ENCODE results near the gene BLOC1S1.

Gene BLOC1S1

GRCh38 chr12:55728186-55728938 is 12.5 kb downstream of the BLOC1S1 start:
- DNase-seq (ENCODE audit: low read depth) = no peak

- peak; percentile 90 for DNase-seq (ENCODE audit: low read depth)
Observed at GRCh38 chr12:55728939-55729818, 13.3 kb downstream of the BLOC1S1 start, which contains the start of gene CD63. Gene CD63 (minus strand): TSS chr12:55729009. CDS start chr12:55728341, 668 bp downstream.

- DNase-seq (ENCODE audit: low read depth) = no peak
Observed at GRCh38 chr12:55729819-55730818, 14.3 kb downstream of the BLOC1S1 start.

- no peak for DNase-seq (ENCODE audit: low read depth)
Observed at GRCh38 chr12:55732288-55732687, 16.4 kb downstream of the BLOC1S1 start.

GRCh38 chr12:55733021-55733555 is 17.2 kb downstream of the BLOC1S1 start:
- no peak for DNase-seq (ENCODE audit: low read depth)

GRCh38 chr12:55733858-55734257 is 18.0 kb downstream of the BLOC1S1 start:
- no peak for DNase-seq (ENCODE audit: low read depth)

GRCh38 chr12:55734595-55734994 is 18.7 kb downstream of the BLOC1S1 start:
- no peak for DNase-seq (ENCODE audit: low read depth)

- DNase-seq (ENCODE audit: low read depth) = no peak
Observed at GRCh38 chr12:55736076-55736475, 20.2 kb downstream of the BLOC1S1 start.

- DNase-seq (ENCODE audit: low read depth) = no peak
Observed at GRCh38 chr12:55736780-55737580, 21.1 kb downstream of the BLOC1S1 start.

GRCh38 chr12:55737581-55738122 is 21.8 kb downstream of the BLOC1S1 start:
- DNase-seq (ENCODE audit: low read depth) = no peak

- peak; percentile 87 for DNase-seq (ENCODE audit: low read depth)
Observed at GRCh38 chr12:55738123-55739024, 22.5 kb downstream of the BLOC1S1 start.

- DNase-seq (ENCODE audit: low read depth) = no peak
Observed at GRCh38 chr12:55739025-55739378, 23.2 kb downstream of the BLOC1S1 start.

- DNase-seq (ENCODE audit: low read depth) = no peak
Observed at GRCh38 chr12:55741931-55742680, 26.3 kb downstream of the BLOC1S1 start.

- no peak for DNase-seq (ENCODE audit: low read depth)
Observed at GRCh38 chr12:55742719-55743405, 27.0 kb downstream of the BLOC1S1 start, which contains the start of gene GDF11. Gene GDF11 (plus strand): TSS chr12:55743122. CDS start chr12:55743317, 195 bp downstream.

- DNase-seq (ENCODE audit: low read depth) = no peak
Observed at GRCh38 chr12:55743406-55744339, 27.8 kb downstream of the BLOC1S1 start.

GRCh38 chr12:55744340-55745030 is 28.6 kb downstream of the BLOC1S1 start:
- DNase-seq (ENCODE audit: low read depth) = no peak
